HCT116 (cell line): ENCODE data around the gene KLK12. TPM values are rescaled to one million over a fixed set of nuclear protein-coding genes. Genes with fewer than 3 reads are reported as not detected.

Source experiments
- ATAC-seq: fragments of 200-7000 bp; cut with Tn5 transposase; 2 replicates; pipeline ENCODE4 v1.9.1; 2020; ENCODE audit warnings: mild to moderate bottlenecking, moderate library complexity
- BruUV-seq: library from RNA; stranded (reverse); fragments of 400-500 nt; replicated peaks from 2 replicates; lab custom pipeline; 2021; lab: Mats Ljungman, UMichigan
- CTCF ChIA-PET: fragments of 300-600 bp; sonication (Branson Sonifier 250); formaldehyde crosslinking; loops from one replicate; lab custom pipeline; 2021; ENCODE audit warnings: antibody characterized with exemption; lab: Charles Lee
- POLR2A ChIA-PET: fragments of 300-600, 350-600 bp; sonication (Branson Sonifier 250); formaldehyde crosslinking; loops from one replicate; lab custom pipeline; 2021; ENCODE audit warnings: antibody characterized with exemption; lab: Charles Lee
- RAD21 ChIA-PET, 2 experiments: fragments of 300-600 bp; sonication (Branson Sonifier 250); formaldehyde crosslinking; loops; one replicate each; lab custom pipeline; 2023; ENCODE audit warnings: low total read pairs in 2 of 2; ENCODE audit not compliant: uncharacterized antibody in 2 of 2, unreplicated experiment in 2 of 2, low non-redundant PET in 1 of 2; lab: Charles Lee
- DNase-seq: peaks from one replicate; pipeline ENCODE4 v3.0.0-alpha.2; 2010; ENCODE audit warnings: low read depth, low spot score
- H2AFZ ChIP-seq: fragments of 200-600 bp; shearing (Covaris generic), sonication (generic); 2 replicates; pipeline ENCODE4 v1.6.1; 2017; ENCODE audit warnings: low read depth, mixed run types, mixed read lengths, antibody characterized with exemption, low read length; ENCODE audit not compliant: poor library complexity, severe bottlenecking
- H3K27ac ChIP-seq: 2 replicates; pipeline ENCODE4 v1.5.1; 2012; ENCODE audit warnings: low read depth, low read length
- H3K27me3 ChIP-seq: fragments of 200-600 bp; sonication (generic); 2 replicates; pipeline ENCODE4 v1.6.1; 2016; ENCODE audit warnings: mixed run types, low read length, mixed read lengths; ENCODE audit not compliant: insufficient read depth
- H3K36me3 ChIP-seq, 2 experiments: fragments of 200-500 bp in 1 of 2; fragments of 200-600 bp in 1 of 2; sonication (Bioruptor generic) in 1 of 2; sonication (generic) in 1 of 2; 2 replicates each; pipeline versions ENCODE4 v1.5.1 to v1.6.1; 2014 to 2016; ENCODE audit warnings: low read length in 2 of 2, inconsistent platforms in 1 of 2, mixed read lengths in 1 of 2, mixed run types in 1 of 2; ENCODE audit not compliant: insufficient read depth in 2 of 2, control insufficient read depth in 1 of 2
- H3K4me1 ChIP-seq, 2 experiments: fragments of 200-600 bp in 1 of 2; sonication (generic) in 1 of 2; 2 replicates each; pipeline versions ENCODE4 v1.5.1 to v1.6.1; 2012 to 2017; ENCODE audit warnings: low read length in 2 of 2, inconsistent platforms in 1 of 2, mild to moderate bottlenecking in 1 of 2, mixed read lengths in 1 of 2, mixed run types in 1 of 2, moderate library complexity in 1 of 2; ENCODE audit not compliant: insufficient read depth in 2 of 2, control insufficient read depth in 1 of 2
- H3K4me2 ChIP-seq: fragments of 200-600 bp; sonication (generic); 2 replicates; pipeline ENCODE4 v1.6.1; 2017; ENCODE audit warnings: mixed run types, low read length, mixed read lengths
- H3K4me3 ChIP-seq, 2 experiments: fragments of 200-600 bp in 1 of 2; sonication (generic) in 1 of 2; replicated peaks in 1 of 2; 2 replicates each; pipeline ENCODE4 v1.5.1; 2011 to 2016; ENCODE audit warnings: low read length in 2 of 2, control low read depth in 1 of 2, low read depth in 1 of 2, mild to moderate bottlenecking in 1 of 2, mixed read lengths in 1 of 2, mixed run types in 1 of 2
- H3K79me2 ChIP-seq: fragments of 200-600 bp; sonication (generic); 2 replicates; pipeline ENCODE4 v1.6.1; 2017; ENCODE audit warnings: mild to moderate bottlenecking, mixed run types, low read length, moderate library complexity, mixed read lengths; ENCODE audit not compliant: insufficient read depth
- H3K9ac ChIP-seq: fragments of 200-600 bp; sonication (generic); 2 replicates; pipeline ENCODE4 v1.6.1; 2016; ENCODE audit warnings: low read length, mixed read lengths
- H3K9me2 ChIP-seq: fragments of 200-600 bp; sonication (generic), shearing (Covaris generic); 2 replicates; pipeline ENCODE4 v1.6.1; 2017; ENCODE audit warnings: mixed run types, mild to moderate bottlenecking, moderate library complexity; ENCODE audit not compliant: insufficient read depth
- H3K9me3 ChIP-seq, 2 experiments: fragments of 200-500 bp in 1 of 2; fragments of 200-600 bp in 1 of 2; sonication (Bioruptor generic) in 1 of 2; sonication (generic) in 1 of 2; 2 replicates each; pipeline ENCODE4 v1.6.1; 2014 to 2017; ENCODE audit warnings: low read length in 2 of 2, mixed read lengths in 2 of 2, inconsistent platforms in 1 of 2, low read depth in 1 of 2, mild to moderate bottlenecking in 1 of 2, mixed run types in 1 of 2, moderate library complexity in 1 of 2; ENCODE audit not compliant: control insufficient read depth in 1 of 2, insufficient read depth in 1 of 2
- H4K20me1 ChIP-seq: fragments of 200-600 bp; sonication (generic), shearing (Covaris generic); 2 replicates; pipeline ENCODE4 v1.6.1; 2017; ENCODE audit warnings: mixed run types, mild to moderate bottlenecking, moderate library complexity; ENCODE audit not compliant: insufficient read depth
- CBX3 ChIP-seq: IDR thresholded peaks from 2 replicates; pipeline ENCODE4 v1.6.1; 2012; ENCODE audit warnings: low read depth
- CEBPB ChIP-seq: IDR thresholded peaks from 2 replicates; pipeline ENCODE4 v1.6.1; 2012; ENCODE audit warnings: low read depth
- EGR1 ChIP-seq: IDR thresholded peaks from 2 replicates; pipeline ENCODE4 v1.6.1; 2012; ENCODE audit warnings: low read depth
- ELF1 ChIP-seq: IDR thresholded peaks from 2 replicates; pipeline ENCODE4 v1.6.1; 2012; ENCODE audit warnings: low read depth, borderline replicate concordance
- EZH2 ChIP-seq: fragments of 200-600 bp; sonication (generic); IDR thresholded peaks from 2 replicates; pipeline ENCODE4 v1.6.1; 2017; ENCODE audit warnings: antibody characterized with exemption, mixed run types
- EZH2phosphoT487 ChIP-seq: fragments of 200-600 bp; IDR thresholded peaks from 2 replicates; pipeline ENCODE4 v1.6.1; 2018; ENCODE audit warnings: antibody characterized with exemption, borderline replicate concordance
- POLR2A ChIP-seq: IDR thresholded peaks from 2 replicates; pipeline ENCODE4 v1.7.0; 2011; ENCODE audit warnings: borderline replicate concordance; ENCODE audit not compliant: insufficient read depth, insufficient read length; ENCODE audit errors: extremely low read depth
- POLR2AphosphoS5 ChIP-seq: IDR thresholded peaks from 2 replicates; pipeline ENCODE4 v1.6.1; 2011; ENCODE audit warnings: mild to moderate bottlenecking, low read depth, low read length, moderate library complexity
- RAD21 ChIP-seq: IDR thresholded peaks from 2 replicates; pipeline ENCODE4 v1.6.1; 2012; ENCODE audit warnings: low read depth, mild to moderate bottlenecking
- REST ChIP-seq: IDR thresholded peaks from 2 replicates; pipeline ENCODE4 v1.6.1; 2012; ENCODE audit warnings: low read depth
- SIN3A ChIP-seq: IDR thresholded peaks from 2 replicates; pipeline ENCODE4 v1.6.1; 2012; ENCODE audit warnings: low read depth
- SRF ChIP-seq: IDR thresholded peaks from 2 replicates; pipeline ENCODE4 v1.6.1; 2012; ENCODE audit warnings: low read depth
- TCF7L2 ChIP-seq: IDR thresholded peaks from 2 replicates; pipeline ENCODE4 v1.7.0; 2011; ENCODE audit warnings: borderline replicate concordance, inconsistent platforms; ENCODE audit not compliant: insufficient read depth, insufficient read length; ENCODE audit errors: extremely low read depth
- YY1 ChIP-seq: IDR thresholded peaks from 2 replicates; pipeline ENCODE4 v1.6.1; 2011; ENCODE audit warnings: low read length, low read depth, moderate library complexity, mild to moderate bottlenecking; ENCODE audit not compliant: insufficient replicate concordance; ENCODE audit errors: extremely low read depth
- ZFX ChIP-seq: fragments of 450-650 bp; IDR thresholded peaks from 2 replicates; pipeline ENCODE4 v1.6.1; 2017
- ZNF274 ChIP-seq: fragments of 200-500 bp; sonication (Bioruptor generic); IDR thresholded peaks from 2 replicates; pipeline ENCODE4 v1.6.1; 2014; ENCODE audit warnings: mild to moderate bottlenecking, low read depth, low read length, inconsistent platforms
- intact Hi-C: fragments of 100-400 bp; cut with micrococcal nuclease; formaldehyde crosslinking; loops from 2 replicates; pipeline ENCODE4 v1.10.0; 2022
- total RNA-seq: library from RNA; stranded (reverse); gene quantifications from one replicate; pipeline ENCODE4 v1.2.1, GENCODE V29; 2021; ENCODE audit not compliant: unreplicated experiment
- TF ChIP-seq, protein P1 (sequence below): IDR thresholded peaks from 2 replicates; pipeline ENCODE4 v1.6.1; 2011; ENCODE audit warnings: mild to moderate bottlenecking, low read length, moderate library complexity; ENCODE audit not compliant: insufficient replicate concordance; ENCODE audit errors: extremely low read depth
- TF ChIP-seq, protein P2 (sequence below), 3 experiments: fragments of 200-600 bp in 1 of 3; sonication (generic) in 1 of 3; IDR thresholded peaks in 2 of 3; conservative IDR thresholded peaks in 1 of 3; 2 replicates each; pipeline ENCODE4 v1.5.1; 2012 to 2017; ENCODE audit warnings: low read depth in 2 of 3, low read length in 2 of 3, antibody characterized with exemption in 1 of 3, borderline replicate concordance in 1 of 3, control low read depth in 1 of 3, mild to moderate bottlenecking in 1 of 3, mixed read lengths in 1 of 3, mixed run types in 1 of 3, moderate library complexity in 1 of 3; ENCODE audit not compliant: insufficient read depth in 1 of 3
- TF ChIP-seq, protein P3 (sequence below): IDR thresholded peaks from 2 replicates; pipeline ENCODE4 v1.6.1; 2012

Gene KLK12
- total RNA-seq, 1 experiment from 2014 or later = not detected

DNA sequence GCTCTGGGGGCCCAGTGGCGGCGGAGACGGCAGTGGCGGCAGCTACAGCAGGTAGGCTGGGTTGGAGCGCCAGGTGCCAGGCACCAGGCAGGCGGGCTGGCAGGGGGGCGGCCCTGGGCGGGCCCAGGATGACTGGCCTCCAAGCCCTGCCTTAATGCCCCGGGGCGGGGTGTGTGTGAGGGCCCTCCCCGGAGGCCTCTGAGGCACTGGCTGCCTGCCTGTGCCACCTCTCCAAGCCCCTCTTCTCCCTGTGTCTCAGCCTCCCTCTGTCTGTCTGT lies 8.3 kb downstream of the KLK12 start, which contains the start of gene KLK11:
KLK11 (minus strand) TSS at position 63 of the 278 bp plus-strand sequence. CDS start 985 bp downstream, outside the sequence.
- intact Hi-C loops = no loop called here
- H3K9me2 ChIP-seq = no peaks in the 10 kb centered on the region
- H3K4me2 ChIP-seq = 0 out of 2 replicates have a peak within 1 kb of the TSS, but pooled peaks have one; percentile 8
- ATAC-seq (peak; percentile 71), DNase-seq (no peak)
- ChIA-PET CTCF (interaction anchor here (1.5 kb wide), 1 partner anchor 10 kb away, joined by 6 read pairs; no protein-coding TSS in a partner anchor), RAD21 (no interaction called here), POLR2A (no interaction called here)
- no peak within 1 kb of the TSS for H2AFZ ChIP-seq
- no peak within 1 kb of the TSS for H3K9ac ChIP-seq
- no peaks in the 10 kb centered on the region for H3K36me3 ChIP-seq
- TF ChIP-seq TCF7L2 = no peak
- no peak for TF ChIP-seq POLR2AphosphoS5
- TF ChIP-seq CBX3 = no peak
- TF ChIP-seq, protein P1, sequence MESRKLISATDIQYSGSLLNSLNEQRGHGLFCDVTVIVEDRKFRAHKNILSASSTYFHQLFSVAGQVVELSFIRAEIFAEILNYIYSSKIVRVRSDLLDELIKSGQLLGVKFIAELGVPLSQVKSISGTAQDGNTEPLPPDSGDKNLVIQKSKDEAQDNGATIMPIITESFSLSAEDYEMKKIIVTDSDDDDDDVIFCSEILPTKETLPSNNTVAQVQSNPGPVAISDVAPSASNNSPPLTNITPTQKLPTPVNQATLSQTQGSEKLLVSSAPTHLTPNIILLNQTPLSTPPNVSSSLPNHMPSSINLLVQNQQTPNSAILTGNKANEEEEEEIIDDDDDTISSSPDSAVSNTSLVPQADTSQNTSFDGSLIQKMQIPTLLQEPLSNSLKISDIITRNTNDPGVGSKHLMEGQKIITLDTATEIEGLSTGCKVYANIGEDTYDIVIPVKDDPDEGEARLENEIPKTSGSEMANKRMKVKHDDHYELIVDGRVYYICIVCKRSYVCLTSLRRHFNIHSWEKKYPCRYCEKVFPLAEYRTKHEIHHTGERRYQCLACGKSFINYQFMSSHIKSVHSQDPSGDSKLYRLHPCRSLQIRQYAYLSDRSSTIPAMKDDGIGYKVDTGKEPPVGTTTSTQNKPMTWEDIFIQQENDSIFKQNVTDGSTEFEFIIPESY = no peak
- TF ChIP-seq ELF1 = no peak
- no peak for TF ChIP-seq CEBPB
- TF ChIP-seq RAD21 = no peak
- TF ChIP-seq ZNF274 = no peak
- no peak for TF ChIP-seq EZH2
- TF ChIP-seq, protein P2, sequence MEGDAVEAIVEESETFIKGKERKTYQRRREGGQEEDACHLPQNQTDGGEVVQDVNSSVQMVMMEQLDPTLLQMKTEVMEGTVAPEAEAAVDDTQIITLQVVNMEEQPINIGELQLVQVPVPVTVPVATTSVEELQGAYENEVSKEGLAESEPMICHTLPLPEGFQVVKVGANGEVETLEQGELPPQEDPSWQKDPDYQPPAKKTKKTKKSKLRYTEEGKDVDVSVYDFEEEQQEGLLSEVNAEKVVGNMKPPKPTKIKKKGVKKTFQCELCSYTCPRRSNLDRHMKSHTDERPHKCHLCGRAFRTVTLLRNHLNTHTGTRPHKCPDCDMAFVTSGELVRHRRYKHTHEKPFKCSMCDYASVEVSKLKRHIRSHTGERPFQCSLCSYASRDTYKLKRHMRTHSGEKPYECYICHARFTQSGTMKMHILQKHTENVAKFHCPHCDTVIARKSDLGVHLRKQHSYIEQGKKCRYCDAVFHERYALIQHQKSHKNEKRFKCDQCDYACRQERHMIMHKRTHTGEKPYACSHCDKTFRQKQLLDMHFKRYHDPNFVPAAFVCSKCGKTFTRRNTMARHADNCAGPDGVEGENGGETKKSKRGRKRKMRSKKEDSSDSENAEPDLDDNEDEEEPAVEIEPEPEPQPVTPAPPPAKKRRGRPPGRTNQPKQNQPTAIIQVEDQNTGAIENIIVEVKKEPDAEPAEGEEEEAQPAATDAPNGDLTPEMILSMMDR (IDR thresholded peaks at IDR 0.05 in 2 of 3, conservative IDR thresholded peaks at IDR 0.05 in 1 of 3; ENCODE audit: borderline replicate concordance in 1 of 3, insufficient read depth in 1 of 3, low read depth in 2 of 3, low read length in 2 of 3) = no peak
- TF ChIP-seq, protein P3, sequence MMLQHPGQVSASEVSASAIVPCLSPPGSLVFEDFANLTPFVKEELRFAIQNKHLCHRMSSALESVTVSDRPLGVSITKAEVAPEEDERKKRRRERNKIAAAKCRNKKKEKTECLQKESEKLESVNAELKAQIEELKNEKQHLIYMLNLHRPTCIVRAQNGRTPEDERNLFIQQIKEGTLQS = no peak
- TF ChIP-seq SIN3A = no peak
- TF ChIP-seq ZFX = no peak
- TF ChIP-seq SRF = no peak
- TF ChIP-seq POLR2A = no peak
- no peak for TF ChIP-seq EGR1
- no peak for TF ChIP-seq YY1
- TF ChIP-seq EZH2phosphoT487 = no peak
- TF ChIP-seq REST = no peak
- no peak within 1 kb of the TSS for H3K27ac ChIP-seq
- H3K9me3 ChIP-seq = no peaks in the 10 kb centered on the region
- no peaks in the 10 kb centered on the region for H3K27me3 ChIP-seq
- H3K4me3 ChIP-seq = no peak within 1 kb of the TSS
- H3K4me1 ChIP-seq = peaks cover under 1 to 12% of the 10 kb centered on the region in 2 experiments; a peak in 3 of 4 replicates
- BruUV-seq = no TSS peak
- H3K79me2 ChIP-seq = no peaks in the 10 kb centered on the region
- no peaks in the 10 kb centered on the region for H4K20me1 ChIP-seq
